ENCODE measurements around the gene IQSEC1.

The IQSEC1 gene

DNA sequence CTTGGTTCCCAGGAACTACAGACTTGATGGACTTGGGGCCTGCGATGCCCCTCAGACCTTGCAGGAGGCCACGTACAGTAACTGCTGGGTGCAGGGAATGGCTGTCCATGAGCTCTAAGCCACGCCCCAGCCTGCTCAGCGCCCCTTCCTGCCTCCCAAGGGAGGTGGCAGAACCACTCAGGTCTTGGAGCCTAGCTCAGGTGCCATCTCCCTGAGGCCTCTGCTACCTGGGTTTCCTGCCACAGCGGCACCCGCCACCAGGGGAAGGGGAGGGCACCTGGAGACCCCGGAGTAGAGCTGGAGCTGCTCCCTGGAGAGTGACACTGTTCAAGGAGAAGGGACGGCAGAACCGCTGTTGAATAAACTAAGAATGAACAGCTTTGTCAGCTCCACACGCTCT is 154.0 kb downstream of the IQSEC1 start:
- TF ChIP-seq POLR2AphosphoS5 (IDR thresholded peaks at IDR 0.05; ENCODE audit: low read depth, low read length) (no peak), TAF1 (IDR thresholded peaks at IDR 0.05; ENCODE audit: borderline replicate concordance, low read depth, low read length) (no peak), POLR2A (IDR thresholded peaks at IDR 0.05; ENCODE audit: low read depth, low read length) (no peak)
- no peak for FAIRE-seq
- DNase-seq (ENCODE audit: insufficient read length): no peak

DNA sequence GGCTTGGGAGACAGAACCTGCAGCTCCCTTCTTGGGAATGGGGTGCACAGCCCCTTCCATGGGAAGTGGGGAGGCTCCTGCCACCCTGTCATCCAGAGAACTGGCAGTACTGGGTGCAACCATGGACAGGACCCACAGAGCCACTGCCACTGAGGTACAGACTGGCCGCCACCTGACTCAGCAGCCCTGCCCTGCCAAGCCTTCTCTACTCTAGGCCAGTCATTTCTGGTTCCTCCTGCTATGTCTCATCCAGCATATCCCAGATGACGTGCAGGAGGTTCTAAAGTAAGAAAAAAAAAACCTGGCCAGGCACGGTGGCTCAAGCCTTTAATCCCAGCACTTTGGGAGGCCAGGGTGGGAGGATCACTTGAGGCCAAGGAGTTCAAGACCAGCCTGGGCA is 155.0 kb downstream of the IQSEC1 start:
- no peak for DNase-seq (ENCODE audit: insufficient read length)
- no peak for TF ChIP-seq POLR2A (IDR thresholded peaks at IDR 0.05; ENCODE audit: low read depth, low read length)
- TF ChIP-seq TAF1 (IDR thresholded peaks at IDR 0.05; ENCODE audit: borderline replicate concordance, low read depth, low read length): no peak
- no peak for TF ChIP-seq POLR2AphosphoS5 (IDR thresholded peaks at IDR 0.05; ENCODE audit: low read depth, low read length)
- no peak for FAIRE-seq

DNA sequence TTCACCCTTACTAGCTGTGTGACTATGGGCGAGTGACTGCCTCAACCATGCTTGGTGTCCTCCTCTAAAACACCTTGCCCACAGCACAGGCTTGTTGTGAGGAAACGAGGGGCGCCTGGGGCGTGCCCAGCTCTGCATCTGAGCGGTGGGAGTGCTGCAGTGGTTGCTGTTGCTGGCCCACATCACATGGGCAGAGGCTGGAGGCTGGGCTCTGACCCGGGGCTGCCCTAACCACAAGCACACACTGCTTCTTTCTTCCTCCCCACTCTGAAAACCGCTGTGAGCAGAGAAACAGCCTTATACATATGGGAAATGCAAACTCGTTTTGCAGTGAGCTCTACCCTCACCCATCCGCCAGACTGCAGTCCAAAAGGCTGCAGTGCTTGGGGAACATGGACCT is 157.1 kb downstream of the IQSEC1 start:
- DNase-seq (ENCODE audit: insufficient read length): no peak
- TF ChIP-seq POLR2A (IDR thresholded peaks at IDR 0.05; ENCODE audit: low read depth, low read length) (no peak), POLR2AphosphoS5 (IDR thresholded peaks at IDR 0.05; ENCODE audit: low read depth, low read length) (no peak), TAF1 (IDR thresholded peaks at IDR 0.05; ENCODE audit: borderline replicate concordance, low read depth, low read length) (no peak)
- no peak for FAIRE-seq

DNA sequence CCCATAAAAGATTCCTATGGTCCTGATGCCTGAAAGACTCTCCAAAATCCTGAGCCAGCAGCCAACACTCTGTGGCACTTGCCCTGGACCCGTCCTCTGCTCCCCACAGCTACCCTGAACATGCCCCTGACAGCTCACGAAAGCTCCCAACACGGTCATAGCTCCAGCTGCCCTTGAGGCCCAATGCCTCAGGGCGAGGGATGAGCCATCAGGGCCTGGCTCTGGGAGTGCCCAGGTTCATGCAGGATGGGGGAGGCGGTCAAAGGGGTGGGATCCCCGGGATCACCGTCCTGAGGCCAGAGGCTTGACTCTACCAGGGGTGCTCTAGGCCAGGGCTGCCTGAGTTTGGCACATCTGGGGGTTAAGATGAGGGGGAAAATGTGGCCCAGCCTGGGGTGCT is 159.1 kb downstream of the IQSEC1 start:
- TF ChIP-seq TAF1 (IDR thresholded peaks at IDR 0.05; ENCODE audit: borderline replicate concordance, low read depth, low read length) (no peak), POLR2AphosphoS5 (IDR thresholded peaks at IDR 0.05; ENCODE audit: low read depth, low read length) (no peak), POLR2A (IDR thresholded peaks at IDR 0.05; ENCODE audit: low read depth, low read length) (no peak)
- FAIRE-seq (no peak), DNase-seq (ENCODE audit: insufficient read length) (no peak)

DNA sequence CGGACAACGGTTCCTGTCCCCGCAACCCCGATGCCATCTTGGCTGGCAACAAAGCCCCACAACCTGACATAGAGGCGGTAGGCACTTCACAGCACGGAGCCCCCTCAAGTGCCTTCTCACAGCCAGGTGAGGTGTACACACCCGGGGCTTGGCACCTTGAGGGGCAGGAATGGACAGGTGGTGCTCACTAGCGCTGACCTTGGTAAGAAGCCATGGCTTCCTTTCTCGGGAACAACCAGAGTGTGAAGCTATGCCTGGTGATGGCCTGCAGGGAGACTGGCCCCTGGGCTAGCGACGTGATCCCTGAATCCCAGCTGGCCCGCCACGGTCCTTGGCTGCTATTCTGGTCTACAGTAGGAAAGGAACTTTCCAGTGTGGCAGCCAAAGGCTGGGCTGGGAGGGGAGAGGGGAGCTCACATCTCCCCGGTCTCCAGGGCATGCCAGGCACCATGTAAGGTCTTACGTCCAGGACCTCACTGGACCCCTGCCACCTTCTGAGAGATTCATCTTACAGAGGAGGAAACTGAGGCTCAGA is 161.3 kb downstream of the IQSEC1 start:
- no peak for FAIRE-seq
- no peak for DNase-seq (ENCODE audit: insufficient read length)
- no peak for TF ChIP-seq POLR2A (IDR thresholded peaks at IDR 0.05; ENCODE audit: low read depth, low read length)
- TF ChIP-seq TAF1 (IDR thresholded peaks at IDR 0.05; ENCODE audit: borderline replicate concordance, low read depth, low read length): no peak
- no peak for TF ChIP-seq POLR2AphosphoS5 (IDR thresholded peaks at IDR 0.05; ENCODE audit: low read depth, low read length)

DNA sequence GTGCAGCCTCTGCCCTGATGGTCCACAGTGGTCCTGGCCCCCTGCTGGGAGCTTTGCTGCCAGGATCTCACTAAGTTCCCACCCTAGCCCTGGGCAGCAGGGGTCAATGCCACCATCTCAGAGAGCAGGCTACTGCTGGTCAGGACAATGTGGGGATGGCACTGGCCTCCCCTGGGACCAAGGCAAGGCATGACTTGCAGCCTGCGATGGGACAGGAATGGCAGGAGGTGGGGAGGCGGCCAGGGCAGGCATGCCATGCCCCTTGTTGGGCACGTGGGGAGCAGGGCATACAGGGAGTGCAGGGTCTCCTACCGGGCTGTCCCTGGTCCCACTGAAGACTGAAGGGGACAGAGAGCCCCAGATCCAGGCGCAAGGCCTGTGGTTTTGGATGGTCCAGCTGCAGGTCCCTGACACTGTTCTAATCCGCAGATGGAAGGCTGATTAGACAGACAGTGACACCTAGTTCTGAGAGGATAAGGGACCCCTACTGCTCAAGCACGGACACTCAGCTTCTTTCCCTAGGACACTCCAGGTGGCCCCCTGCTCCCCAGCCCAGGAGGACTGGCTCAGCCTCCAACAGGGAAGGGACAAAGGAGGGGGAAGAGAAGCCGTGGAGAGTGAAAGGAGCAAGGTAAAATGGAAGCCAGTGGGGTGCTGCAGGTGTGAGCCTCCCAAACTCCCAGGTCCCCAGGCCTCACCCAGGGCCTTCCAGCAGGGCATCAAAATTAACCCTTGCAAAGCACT is 162.7 kb downstream of the IQSEC1 start:
- no peak for TF ChIP-seq POLR2AphosphoS5 (IDR thresholded peaks at IDR 0.05; ENCODE audit: low read depth, low read length)
- DNase-seq (ENCODE audit: insufficient read length) (no peak), FAIRE-seq (no peak)

DNA sequence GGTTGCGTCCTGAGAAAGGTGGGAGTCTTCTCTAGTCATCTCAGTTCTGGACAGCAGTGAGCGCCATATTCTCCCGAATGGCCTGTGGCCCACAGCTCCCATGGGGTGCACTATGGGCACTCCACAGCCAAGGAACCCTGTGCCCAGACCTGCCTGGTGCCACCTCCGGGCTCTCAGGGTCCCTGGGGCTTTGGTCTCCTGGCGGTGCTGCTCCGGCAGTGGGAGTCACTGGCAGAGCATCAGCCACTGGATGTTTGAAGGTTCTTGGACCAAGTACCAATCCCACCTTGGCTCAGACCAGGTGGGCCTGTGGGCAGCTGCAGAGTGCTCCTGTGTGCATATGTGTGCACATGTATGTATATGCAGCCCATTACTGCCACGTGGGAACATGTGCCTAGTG is 163.5 kb downstream of the IQSEC1 start:
- TF ChIP-seq POLR2AphosphoS5 (IDR thresholded peaks at IDR 0.05; ENCODE audit: low read depth, low read length) (no peak), TAF1 (IDR thresholded peaks at IDR 0.05; ENCODE audit: borderline replicate concordance, low read depth, low read length) (no peak), POLR2A (IDR thresholded peaks at IDR 0.05; ENCODE audit: low read depth, low read length) (no peak)
- FAIRE-seq: no peak
- no peak for DNase-seq (ENCODE audit: insufficient read length)

DNA sequence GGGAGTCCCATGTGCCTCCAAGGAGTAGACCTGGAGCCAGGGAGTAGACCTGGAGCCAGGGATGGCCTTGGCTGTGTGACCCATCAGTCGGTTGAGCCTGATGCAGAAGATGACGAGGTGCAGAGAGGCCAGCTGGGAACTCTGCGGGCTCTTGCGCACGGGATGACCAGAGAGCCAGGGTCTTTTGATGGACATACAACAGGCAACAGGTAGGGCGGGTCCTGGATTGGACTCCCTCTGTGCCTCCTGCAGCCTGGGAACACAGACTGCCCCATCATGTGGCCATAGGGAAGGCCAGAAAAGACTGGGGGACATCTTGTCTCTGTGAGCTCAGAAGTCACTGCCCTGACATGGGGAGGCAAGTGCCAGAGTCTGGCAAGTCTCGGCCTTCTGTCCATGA is 164.4 kb downstream of the IQSEC1 start:
- DNase-seq (ENCODE audit: insufficient read length) (no peak), FAIRE-seq (no peak)
- TF ChIP-seq TAF1 (IDR thresholded peaks at IDR 0.05; ENCODE audit: borderline replicate concordance, low read depth, low read length): no peak
- TF ChIP-seq POLR2AphosphoS5 (IDR thresholded peaks at IDR 0.05; ENCODE audit: low read depth, low read length): no peak
- TF ChIP-seq POLR2A (IDR thresholded peaks at IDR 0.05; ENCODE audit: low read depth, low read length): no peak

DNA sequence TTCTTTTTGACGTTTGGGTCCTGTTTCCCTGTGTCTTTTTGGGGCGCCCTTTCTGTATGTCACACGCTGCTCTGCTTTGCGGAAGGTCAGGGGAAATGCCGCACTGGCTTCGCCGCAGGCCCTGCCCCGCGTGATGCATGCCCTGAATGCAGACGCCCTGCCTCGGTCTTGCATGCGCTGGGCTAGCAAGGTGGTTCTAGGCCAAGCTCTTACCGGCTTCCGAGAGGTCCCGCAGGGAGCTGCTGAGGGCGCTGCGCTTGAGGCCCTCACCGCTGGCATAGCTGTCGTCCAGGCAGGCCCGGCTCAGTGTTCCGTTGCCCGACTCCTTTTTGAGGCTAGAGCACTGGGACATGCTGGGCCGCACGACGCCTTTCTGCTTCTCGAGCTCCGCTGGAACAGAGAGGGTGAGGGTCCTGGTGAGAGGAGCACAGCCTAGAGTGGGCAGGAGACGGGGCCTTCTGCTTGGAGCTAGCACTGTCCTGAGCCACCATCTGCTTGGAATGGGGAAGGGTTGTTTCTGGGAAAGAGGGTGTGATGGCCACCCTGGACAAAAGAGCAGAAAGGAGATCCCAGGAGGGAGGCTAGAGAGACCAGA is 165.0 kb downstream of the IQSEC1 start:
- DNase-seq (ENCODE audit: insufficient read length) (no peak), FAIRE-seq (no peak)
- TF ChIP-seq POLR2AphosphoS5 (IDR thresholded peaks at IDR 0.05; ENCODE audit: low read depth, low read length) (no peak), TAF1 (IDR thresholded peaks at IDR 0.05; ENCODE audit: borderline replicate concordance, low read depth, low read length) (no peak)

DNA sequence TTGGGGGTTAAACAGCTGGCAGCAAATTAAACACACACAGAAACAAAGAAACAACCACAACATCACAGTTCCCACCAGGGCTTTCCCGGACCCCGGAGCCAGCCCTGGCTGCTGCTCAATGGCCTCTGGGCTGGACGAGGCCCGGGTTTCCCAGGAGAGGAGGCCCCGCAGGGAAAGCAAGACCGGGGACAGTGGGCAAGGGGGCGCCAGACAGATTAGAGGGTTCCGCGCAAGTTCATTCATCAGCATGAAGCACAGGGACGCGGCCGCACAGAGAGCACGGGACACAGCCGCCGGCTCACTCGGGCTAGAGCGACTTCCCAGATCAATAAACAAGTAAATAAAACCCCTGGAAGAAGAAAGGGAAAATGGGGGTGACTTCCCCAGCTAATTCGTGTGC is 165.5 kb downstream of the IQSEC1 start:
- no peak for TF ChIP-seq POLR2A (IDR thresholded peaks at IDR 0.05; ENCODE audit: low read depth, low read length)

DNA sequence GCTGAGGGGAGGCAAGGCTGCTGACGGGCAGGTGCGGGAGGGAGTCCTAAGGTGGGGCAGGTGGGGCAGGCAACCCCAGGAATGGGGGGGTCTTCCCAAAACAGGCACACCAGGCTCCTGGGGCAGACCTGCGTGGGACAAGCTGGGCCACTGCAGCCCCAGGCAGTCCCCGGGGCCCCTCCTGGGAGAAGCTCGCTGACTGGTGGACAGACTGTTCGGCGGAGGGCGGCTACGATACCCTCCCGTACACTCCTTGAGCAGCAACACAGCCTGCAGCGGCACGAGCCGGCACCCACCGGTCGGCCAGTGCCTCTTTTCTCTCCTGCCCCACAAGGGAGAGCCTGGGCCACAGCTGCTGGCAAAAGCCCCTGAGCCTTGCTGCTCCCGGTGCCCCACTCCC is 165.9 kb downstream of the IQSEC1 start:
- TF ChIP-seq TAF1 (IDR thresholded peaks at IDR 0.05; ENCODE audit: borderline replicate concordance, low read depth, low read length) (no peak), POLR2A (IDR thresholded peaks at IDR 0.05; ENCODE audit: low read depth, low read length) (no peak), POLR2AphosphoS5 (IDR thresholded peaks at IDR 0.05; ENCODE audit: low read depth, low read length) (no peak)
- no peak for FAIRE-seq

More for the DNA sequence above, 165.5 kb downstream of the IQSEC1 start:
- no peak for FAIRE-seq
- DNase-seq (ENCODE audit: insufficient read length): no peak

DNA sequence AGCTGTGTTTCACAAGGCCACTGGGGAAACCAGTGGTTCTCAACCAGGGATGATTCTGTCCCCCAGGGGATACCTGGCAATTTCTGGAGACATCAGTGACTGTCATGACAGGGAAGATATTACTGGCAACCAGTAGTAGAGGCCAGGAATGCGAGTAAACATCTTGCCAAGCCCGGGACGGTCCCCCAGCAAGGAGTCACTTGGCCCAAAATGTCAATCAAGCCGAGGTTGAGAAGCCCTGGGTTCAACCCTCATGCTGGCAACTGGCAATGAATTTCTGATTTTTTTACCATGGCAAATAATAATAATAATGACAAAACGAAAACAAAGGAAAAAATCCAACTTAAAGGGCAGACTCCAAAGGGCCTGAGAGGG is 166.3 kb downstream of the IQSEC1 start:
- TF ChIP-seq POLR2AphosphoS5 (IDR thresholded peaks at IDR 0.05; ENCODE audit: low read depth, low read length) (no peak), TAF1 (IDR thresholded peaks at IDR 0.05; ENCODE audit: borderline replicate concordance, low read depth, low read length) (no peak), POLR2A (IDR thresholded peaks at IDR 0.05; ENCODE audit: low read depth, low read length) (no peak)
- no peak for DNase-seq (ENCODE audit: insufficient read length)
- FAIRE-seq: no peak

More for the DNA sequence above, 165.9 kb downstream of the IQSEC1 start:
- DNase-seq (ENCODE audit: insufficient read length): no peak

All from GM12892 (cell line).